Hepatocyte (in vitro differentiated cells): ENCODE results near the gene TEX29. TPM values are rescaled to one million over a fixed set of nuclear protein-coding genes. Genes with fewer than 3 reads are reported as not detected.

Source experiments
- DNase-seq: peaks from one replicate; pipeline ENCODE4 v3.0.0-alpha.2; 2016; ENCODE audit warnings: low spot score
- H2AFZ ChIP-seq: fragments of 200-600 bp; sonication (generic); 2 replicates; pipeline ENCODE4 v1.6.0; 2016; ENCODE audit warnings: antibody characterized with exemption, mild to moderate bottlenecking
- H3K27ac ChIP-seq: fragments of 200-600 bp; sonication (generic); 2 replicates; pipeline ENCODE4 v1.5.1; 2016; ENCODE audit warnings: mild to moderate bottlenecking
- H3K27me3 ChIP-seq: fragments of 200-600 bp; sonication (generic); 2 replicates; pipeline ENCODE4 v1.6.1; 2016
- H3K36me3 ChIP-seq: fragments of 200-600 bp; sonication (generic); replicated peaks from 2 replicates; pipeline ENCODE4 v1.5.1; 2016; ENCODE audit warnings: low read depth; ENCODE audit not compliant: insufficient read depth
- H3K4me1 ChIP-seq: fragments of 200-600 bp; sonication (generic); 2 replicates; pipeline ENCODE4 v1.5.1; 2016; ENCODE audit warnings: mild to moderate bottlenecking, moderate library complexity; ENCODE audit not compliant: insufficient read depth
- H3K4me2 ChIP-seq: fragments of 200-600 bp; sonication (generic); 2 replicates; pipeline ENCODE4 v1.6.0; 2016
- H3K4me3 ChIP-seq: fragments of 200-600 bp; sonication (generic); 2 replicates; pipeline ENCODE4 v1.5.1; 2016; ENCODE audit warnings: mild to moderate bottlenecking
- H3K79me2 ChIP-seq: fragments of 200-600 bp; sonication (generic); 2 replicates; pipeline ENCODE4 v1.6.0; 2017; ENCODE audit warnings: mild to moderate bottlenecking
- H3K9me2 ChIP-seq: fragments of 200-600 bp; sonication (generic); replicated peaks from 2 replicates; pipeline ENCODE4 v1.6.0; 2017; ENCODE audit warnings: mild to moderate bottlenecking; ENCODE audit not compliant: insufficient read depth
- H3K9me3 ChIP-seq: fragments of 200-600 bp; sonication (generic); 2 replicates; pipeline ENCODE4 v1.5.1; 2016; ENCODE audit warnings: low read depth, mild to moderate bottlenecking
- H4K20me1 ChIP-seq: fragments of 200-600 bp; sonication (generic); 2 replicates; pipeline ENCODE4 v1.6.0; 2016; ENCODE audit warnings: mild to moderate bottlenecking; ENCODE audit not compliant: insufficient read depth, poor library complexity, severe bottlenecking
- CTCF ChIP-seq: fragments of 200-600 bp; sonication (generic); IDR thresholded peaks from 2 replicates; pipeline ENCODE4 v1.5.1; 2016; ENCODE audit warnings: antibody characterized with exemption, mild to moderate bottlenecking; ENCODE audit not compliant: poor library complexity
- EZH2 ChIP-seq: fragments of 200-600 bp; sonication (generic); IDR thresholded peaks from 2 replicates; pipeline ENCODE4 v1.6.1; 2016; ENCODE audit warnings: antibody characterized with exemption, mild to moderate bottlenecking, borderline replicate concordance
- EZH2phosphoT487 ChIP-seq: fragments of 200-600 bp; sonication (generic); IDR thresholded peaks from one replicate; pipeline ENCODE4 v1.6.1; 2018; ENCODE audit warnings: antibody characterized with exemption, mild to moderate bottlenecking, low read depth, moderate library complexity; ENCODE audit not compliant: unreplicated experiment, severe bottlenecking
- WGBS: methylation state at CpG from one replicate; pipeline ENCODE4 v1.1.6; 2016; ENCODE audit warnings: low lambda C conversion rate; ENCODE audit errors: missing lambda C conversion rate; 5-methylcytosine and 5-hydroxymethylcytosine counted together
- polyA plus RNA-seq: library from polyadenylated mRNA; unstranded; fragments of >200 nt; fragmentation: Nextera tagmentation; extraction: Ambion mirVana; gene quantifications from 2 replicates; pipeline ENCODE4 v1.2.1, GENCODE V29; 2016
- total RNA-seq: library from RNA; depleted of rRNA; stranded (reverse); fragments of >200 nt; gene quantifications from 2 replicates; pipeline ENCODE4 v1.2.3, GENCODE V29; 2014

The TEX29 gene
- total and polyA plus RNA-seq, 2 experiments from 2014 or later, result 0.83 to 1.8 TPM

GRCh38 chr13:111339366-111340143 is 19.1 kb downstream of the TEX29 start:
- no peaks in the 10 kb centered on the region for H3K36me3 ChIP-seq
- H3K79me2 ChIP-seq, result no peaks in the 10 kb centered on the region
- H3K9me3 ChIP-seq, result no peaks in the 10 kb centered on the region
- no peak overlapping the region for H3K4me2 ChIP-seq
- no peaks in the 10 kb centered on the region for H3K9me2 ChIP-seq
- H3K27me3 ChIP-seq, result no peaks in the 10 kb centered on the region
- no peak for DNase-seq
- no peak overlapping the region for H3K4me3 ChIP-seq
- no peak overlapping the region for H2AFZ ChIP-seq
- WGBS, result 95% methylated on average over 29 of the region's 29 CpGs
- H3K4me1 ChIP-seq, result peaks cover 3% of the 10 kb centered on the region
- no peak overlapping the region for H3K27ac ChIP-seq
- H4K20me1 ChIP-seq, result no peaks in the 10 kb centered on the region
- TF ChIP-seq CTCF (no peak), EZH2phosphoT487 (no peak), EZH2 (no peak)

- no peaks in the 10 kb centered on the region for H3K9me3 ChIP-seq
- H3K27ac ChIP-seq, result no peak overlapping the region
- no peak overlapping the region for H2AFZ ChIP-seq
- TF ChIP-seq EZH2 (no peak), CTCF (no peak), EZH2phosphoT487 (no peak)
- no peak for DNase-seq
- H3K79me2 ChIP-seq, result no peaks in the 10 kb centered on the region
- no peak overlapping the region for H3K4me3 ChIP-seq
- 94% methylated on average over 5 of the region's 5 CpGs for WGBS
- H3K4me2 ChIP-seq, result no peak overlapping the region
- no peaks in the 10 kb centered on the region for H3K9me2 ChIP-seq
- H3K27me3 ChIP-seq, result no peaks in the 10 kb centered on the region
- no peaks in the 10 kb centered on the region for H3K4me1 ChIP-seq
- H3K36me3 ChIP-seq, result no peaks in the 10 kb centered on the region
- H4K20me1 ChIP-seq, result no peaks in the 10 kb centered on the region
Measured at GRCh38 chr13:111341886-111342285, 21.4 kb downstream of the TEX29 start.

GRCh38 chr13:111342721-111343120 is 22.3 kb downstream of the TEX29 start:
- Histone ChIP-seq H4K20me1 (no peaks in the 10 kb centered on the region), H3K4me1 (no peaks in the 10 kb centered on the region), H3K9me3 (no peaks in the 10 kb centered on the region), H3K4me2 (no peak overlapping the region), H3K27ac (no peak overlapping the region), H2AFZ (no peak overlapping the region), H3K27me3 (no peaks in the 10 kb centered on the region), H3K9me2 (no peaks in the 10 kb centered on the region), H3K79me2 (no peaks in the 10 kb centered on the region), H3K4me3 (no peak overlapping the region), H3K36me3 (no peaks in the 10 kb centered on the region)
- 93% methylated on average over 9 of the region's 9 CpGs for WGBS
- DNase-seq, result no peak
- TF ChIP-seq EZH2phosphoT487, result no peak
- TF ChIP-seq EZH2, result no peak
- no peak for TF ChIP-seq CTCF
